HG02763 (cell line): ENCODE measurements around the gene THSD7A.

Experiments used
- ATAC-seq: cut with Tn5 transposase; IDR thresholded peaks from one replicate; pipeline ENCODE4 v1.9.1; 2021; ENCODE audit warnings: mild to moderate bottlenecking, moderate library complexity; ENCODE audit not compliant: unreplicated experiment

The THSD7A gene

DNA sequence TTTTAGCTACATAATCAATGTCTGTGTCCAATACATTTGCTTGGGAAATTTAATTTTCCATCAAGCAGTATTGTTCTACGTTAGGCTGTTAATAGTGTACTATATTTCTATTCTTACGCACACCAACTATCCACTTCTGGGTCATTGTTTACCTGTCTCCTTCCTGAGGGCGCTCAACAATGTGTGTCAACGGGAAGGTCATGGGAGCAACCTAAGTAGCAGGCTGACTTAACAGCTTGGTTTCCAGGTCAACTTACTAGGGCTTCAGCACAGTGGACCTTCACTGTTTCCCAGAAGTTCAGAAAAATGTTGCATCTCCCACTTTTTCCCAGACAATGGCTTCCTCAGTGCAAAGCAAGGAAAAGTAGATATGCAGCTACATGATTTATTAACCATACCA lies 13.7 kb downstream of the THSD7A start:
- no peak for ATAC-seq

DNA sequence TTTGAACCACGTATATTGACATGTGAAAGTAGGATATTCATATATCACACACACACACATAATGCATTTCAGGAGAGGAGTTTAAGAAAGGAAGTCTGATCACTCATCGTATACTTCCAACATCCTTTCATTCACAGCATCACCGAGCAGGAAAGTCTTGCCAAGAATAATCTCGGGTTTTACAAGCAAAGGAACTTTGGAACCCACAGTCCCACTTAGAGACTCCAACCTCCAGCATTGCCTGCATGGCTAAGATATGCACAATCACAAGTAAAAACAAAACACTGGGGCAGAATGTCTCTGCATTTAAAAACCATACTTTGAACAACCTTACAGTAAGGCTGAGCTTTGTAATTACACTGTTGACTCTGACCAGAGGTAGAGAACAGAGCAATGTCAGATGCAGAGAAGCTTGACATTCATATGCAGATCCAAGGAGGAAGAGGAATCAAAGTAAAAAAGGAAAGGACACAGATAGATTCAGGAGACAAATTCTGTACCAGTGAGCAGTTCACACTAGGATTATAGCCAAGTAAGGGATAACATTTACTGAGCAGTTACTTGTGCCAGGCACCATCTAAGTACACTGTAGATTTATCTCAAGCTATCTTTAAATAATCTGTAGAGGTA lies 14.8 kb downstream of the THSD7A start:
- ATAC-seq: no peak

DNA sequence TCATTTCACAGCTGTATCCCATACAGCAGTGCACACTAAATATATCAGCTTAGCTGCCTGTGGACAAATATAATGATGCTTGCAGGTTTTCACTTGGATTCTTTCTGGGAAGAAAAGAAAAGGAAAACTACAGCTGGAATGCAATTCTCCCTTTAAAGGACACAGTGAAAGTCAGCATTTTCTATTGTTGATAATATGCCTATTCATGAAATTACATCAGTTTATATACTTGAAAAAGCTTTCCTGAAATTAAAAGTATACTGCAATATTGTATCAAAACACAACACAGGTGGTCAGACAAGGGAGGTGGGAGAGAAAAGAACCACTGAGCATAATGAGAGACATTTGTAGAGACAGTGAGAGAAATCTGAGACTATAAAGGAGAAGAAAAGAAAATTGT lies 20.3 kb downstream of the THSD7A start:
- no peak for ATAC-seq

DNA sequence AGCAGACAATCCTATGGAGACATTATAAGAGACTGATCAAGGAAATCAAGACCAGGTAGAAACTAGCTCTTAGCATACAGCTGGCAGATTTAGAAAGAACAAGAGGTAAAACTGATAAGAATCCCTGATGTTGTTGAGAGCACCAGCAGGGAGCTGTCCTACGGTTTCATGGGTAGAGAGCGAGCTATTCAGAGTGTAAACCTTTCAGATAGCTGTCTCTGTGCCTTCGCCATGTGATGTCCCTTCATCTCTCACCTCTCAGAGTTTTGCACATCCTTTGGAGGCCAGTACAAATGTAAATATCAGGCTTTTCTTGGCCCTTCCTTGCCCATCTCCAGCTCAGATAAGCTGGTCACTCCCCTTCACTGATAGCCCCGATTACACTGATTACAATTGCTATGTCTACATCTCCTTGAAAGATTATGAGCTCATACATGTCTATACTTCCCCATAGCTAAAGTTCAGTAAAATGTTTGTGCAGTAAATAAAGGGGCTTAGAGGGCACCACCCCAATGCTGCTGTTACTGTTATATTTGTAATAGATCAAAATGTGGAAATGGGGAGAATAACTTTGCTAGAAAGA lies 21.9 kb downstream of the THSD7A start:
- no peak for ATAC-seq

DNA sequence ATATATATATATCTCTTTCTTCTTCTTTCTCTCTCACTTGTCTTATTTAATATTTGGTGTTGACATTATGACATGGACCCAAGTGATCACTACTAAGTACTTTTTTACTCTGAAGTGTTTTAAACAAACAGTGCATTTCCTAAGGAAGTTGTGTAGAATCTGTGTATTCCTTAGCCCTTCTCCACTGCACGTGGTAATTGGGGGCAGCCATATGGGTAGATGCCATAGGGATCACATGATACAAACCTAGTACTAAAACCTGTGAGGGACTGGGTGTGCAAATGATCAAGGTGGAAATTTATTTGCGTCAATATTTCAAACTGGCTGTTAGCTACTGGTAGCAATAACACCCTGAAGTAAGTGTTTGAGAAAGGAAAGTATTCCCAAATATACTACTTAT lies 25.0 kb downstream of the THSD7A start:
- ATAC-seq: no peak

DNA sequence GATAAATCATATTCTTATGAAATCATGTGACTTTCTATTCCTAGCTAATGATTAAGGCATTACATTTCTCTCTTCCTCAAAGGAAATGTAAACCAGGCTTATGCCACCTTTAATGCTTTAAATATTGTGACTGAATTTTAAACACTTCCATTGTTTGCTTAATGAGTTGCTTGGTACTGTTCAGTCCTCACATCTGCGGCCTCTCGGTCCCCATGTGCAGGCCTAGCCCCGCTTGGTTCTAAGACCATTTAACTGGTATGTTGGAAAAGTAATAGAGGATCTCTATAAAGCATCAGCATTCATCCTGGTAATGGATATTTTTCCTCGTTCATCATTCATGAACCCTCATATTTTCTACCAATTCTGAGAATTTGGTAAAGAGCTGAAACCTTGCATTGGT lies 27.4 kb downstream of the THSD7A start:
- ATAC-seq: no peak

DNA sequence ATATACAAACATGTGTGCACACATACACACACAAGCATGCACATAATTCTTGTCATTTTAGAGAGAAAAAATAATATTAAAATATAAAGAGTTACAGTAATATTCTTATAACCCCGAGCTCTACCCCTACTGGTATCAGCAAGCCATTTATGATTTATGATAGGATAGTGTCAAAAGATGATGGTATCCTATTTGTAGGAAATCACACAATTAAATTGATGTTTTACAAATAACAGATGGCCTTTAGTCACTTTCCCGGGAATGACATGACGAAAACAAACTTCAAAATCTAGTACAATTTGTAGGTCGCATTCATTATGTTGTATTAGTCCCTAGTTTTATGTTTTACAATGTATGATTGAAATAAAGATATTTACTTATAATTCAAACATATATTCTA lies 36.8 kb downstream of the THSD7A start:
- no peak for ATAC-seq

DNA sequence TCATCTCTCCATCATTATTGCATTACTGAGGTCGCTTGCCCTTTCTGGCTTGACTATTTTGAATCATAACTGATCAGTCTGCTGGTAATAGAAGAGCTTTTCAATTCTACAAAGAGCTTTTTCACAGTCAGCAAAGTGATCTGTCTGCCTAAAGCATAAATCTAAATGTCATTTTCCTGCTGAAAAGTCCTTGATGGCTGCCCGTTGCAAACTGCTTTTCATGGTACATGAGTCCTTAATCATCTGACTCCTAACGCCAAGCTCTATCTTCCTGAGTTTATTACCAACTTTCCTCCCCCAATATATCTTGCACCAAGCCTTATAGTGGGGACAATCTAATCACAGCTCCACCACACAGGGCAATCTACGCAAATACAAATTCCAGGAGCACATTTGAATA lies 39.8 kb downstream of the THSD7A start:
- no peak for ATAC-seq

DNA sequence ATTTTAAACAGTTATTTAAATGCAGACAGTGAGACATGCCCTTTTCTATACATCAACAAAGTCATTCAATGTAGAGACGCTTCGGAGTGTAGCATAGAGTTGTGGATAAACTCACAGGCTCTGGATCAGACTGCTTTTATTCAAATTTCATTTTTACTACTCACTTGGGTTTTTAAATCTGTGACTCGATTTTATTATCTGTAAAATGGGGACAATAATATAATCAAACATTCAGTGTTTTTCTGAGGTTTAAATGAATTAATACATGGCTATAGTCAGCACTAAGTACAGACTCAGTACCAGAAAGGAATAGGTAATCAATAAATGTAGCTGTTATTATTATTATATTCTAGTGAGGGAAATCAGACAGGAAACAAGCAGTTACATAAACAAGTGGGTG lies 43.4 kb downstream of the THSD7A start:
- no peak for ATAC-seq

DNA sequence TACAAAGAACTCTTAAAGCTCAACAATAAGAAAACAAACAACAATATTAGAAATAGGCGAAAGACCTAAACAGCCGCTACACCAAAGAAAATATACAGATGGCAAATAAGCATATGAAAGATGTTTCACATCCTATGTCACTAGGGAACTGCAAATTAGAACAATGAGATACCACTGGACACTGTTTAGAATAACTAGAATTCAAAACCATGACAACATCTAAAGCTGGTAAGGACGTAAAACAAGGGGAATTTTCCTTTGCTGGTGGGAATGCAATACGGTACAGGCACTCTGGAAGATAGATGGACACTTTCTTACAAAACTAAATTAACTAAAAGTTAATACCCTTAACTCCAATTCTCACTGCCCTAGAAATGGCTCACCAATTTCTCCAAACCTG lies 44.5 kb downstream of the THSD7A start:
- no peak for ATAC-seq

DNA sequence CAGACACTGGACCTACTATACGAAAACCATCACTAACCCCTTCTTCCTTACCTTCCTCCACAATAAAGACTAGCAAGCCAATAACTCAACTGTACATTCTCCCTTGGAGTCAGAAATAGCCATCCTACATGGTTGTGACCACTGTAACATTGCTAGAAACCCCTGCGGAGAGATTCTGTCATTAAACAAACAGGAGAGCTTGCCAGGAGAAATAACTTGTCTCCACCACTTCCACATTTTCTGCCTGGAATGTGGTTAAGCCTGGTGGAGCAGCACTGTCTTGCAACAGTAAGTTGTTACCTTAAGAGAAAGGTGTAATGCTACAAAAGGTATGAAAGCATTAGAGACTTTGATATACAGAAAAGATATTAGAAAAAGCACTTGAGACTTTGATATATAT lies 45.8 kb downstream of the THSD7A start:
- ATAC-seq: no peak

DNA sequence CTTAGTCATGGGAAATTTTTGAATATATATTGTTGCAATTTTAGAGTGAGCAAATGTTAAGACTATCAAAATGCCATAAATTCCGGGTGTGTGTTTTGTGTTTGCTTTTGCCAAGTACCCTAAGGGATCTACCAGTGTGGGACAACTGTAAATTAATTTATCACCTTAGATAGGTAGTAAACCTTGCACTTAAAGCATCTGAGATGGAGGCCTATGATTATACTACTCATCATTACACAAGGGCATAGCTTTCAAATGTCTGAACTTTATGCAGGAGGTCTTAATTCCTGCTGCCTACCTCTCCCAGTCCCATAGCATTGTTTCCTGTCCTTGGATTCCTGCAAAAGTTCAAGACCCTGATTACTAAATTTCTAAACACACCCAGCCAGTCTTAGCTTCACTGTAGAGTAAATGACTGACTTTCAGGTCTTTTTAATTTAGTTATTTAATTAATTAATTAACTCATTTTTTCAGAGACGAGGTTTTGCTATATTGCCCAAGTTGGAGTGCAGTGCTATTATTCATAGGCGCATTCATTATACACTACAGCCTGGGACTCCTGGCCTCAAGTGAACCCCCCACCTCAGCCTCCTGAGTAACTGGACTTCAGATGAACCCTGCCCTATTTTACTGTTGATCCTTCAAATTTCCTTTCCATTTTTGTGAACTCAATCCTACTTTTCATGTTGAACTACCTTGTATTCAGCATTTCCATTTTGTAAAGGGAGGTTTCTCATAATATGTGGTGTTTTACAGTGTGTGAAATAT lies 47.0 kb downstream of the THSD7A start:
- no peak for ATAC-seq

DNA sequence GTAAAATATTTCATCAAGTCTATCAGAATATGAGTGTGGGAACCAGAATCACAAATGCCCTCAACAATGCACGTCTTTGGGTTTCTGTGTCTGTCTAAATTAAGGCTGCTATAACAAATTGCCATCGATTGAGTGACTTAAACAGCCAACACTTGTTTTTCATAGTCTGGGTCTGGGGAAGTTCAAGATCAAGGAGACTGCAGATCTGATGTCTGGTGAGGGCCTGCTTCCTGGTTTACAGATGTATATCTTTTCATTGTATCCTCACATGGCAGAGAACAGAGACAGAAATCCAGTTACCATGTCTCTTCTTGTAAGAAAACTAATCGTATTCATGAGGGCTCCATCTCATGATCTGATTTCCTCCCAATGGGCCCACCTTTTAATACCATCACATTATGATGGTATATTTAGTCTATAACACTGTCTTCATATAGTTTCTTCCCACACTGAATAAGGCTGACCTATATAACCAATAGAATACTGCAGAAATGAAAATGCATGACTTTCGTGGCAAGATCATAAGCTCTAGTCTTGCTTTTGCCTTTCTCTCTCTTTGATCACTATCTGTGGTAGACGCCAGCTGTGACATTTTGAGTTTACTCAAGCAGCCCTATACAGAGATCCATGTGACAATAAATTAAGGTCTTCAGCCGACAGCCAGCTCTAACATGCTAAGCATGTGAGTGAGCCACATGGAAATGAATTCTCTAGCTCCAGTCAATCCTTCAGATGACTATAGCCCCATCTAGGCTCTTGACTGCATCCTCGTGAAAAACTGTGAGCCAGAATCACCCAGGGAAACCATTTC lies 51.9 kb downstream of the THSD7A start:
- ATAC-seq: no peak

DNA sequence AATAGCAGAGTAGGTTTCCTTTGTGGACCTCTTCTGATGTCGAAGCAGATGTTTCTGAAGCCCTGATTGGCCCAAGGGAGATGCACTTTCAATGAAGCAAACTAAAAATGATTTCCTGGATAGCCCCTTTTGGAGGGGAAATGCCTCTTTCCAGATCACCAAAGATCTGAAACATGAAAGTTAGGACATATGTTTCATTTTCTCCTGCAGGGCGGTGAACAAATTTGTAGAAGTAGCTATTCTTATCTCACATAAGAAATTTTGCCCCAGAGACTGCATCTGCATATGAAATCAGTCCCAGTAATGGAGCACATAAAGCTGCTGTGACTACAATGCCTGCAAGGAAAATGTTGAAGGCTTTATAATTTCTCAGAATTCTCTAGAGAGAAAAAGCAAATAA lies 56.0 kb downstream of the THSD7A start:
- no peak for ATAC-seq

DNA sequence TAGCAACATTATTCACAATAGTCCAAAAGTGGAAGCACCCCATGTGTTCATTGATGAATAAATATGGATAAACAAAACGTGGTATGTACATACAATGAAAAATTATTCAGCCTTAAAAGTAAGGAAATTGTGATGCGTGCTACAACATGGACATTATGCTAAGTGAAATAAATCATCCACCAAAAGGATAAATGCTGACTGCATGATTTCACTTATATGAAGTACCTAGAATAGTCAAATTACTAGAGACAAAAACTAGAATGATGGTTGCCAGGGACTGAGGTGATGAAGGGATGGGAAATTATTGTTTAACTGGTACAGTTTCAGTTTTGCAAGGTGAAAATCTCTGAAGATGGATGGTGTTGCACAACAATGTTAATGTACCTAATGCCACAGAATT lies 56.6 kb downstream of the THSD7A start:
- no peak for ATAC-seq

DNA sequence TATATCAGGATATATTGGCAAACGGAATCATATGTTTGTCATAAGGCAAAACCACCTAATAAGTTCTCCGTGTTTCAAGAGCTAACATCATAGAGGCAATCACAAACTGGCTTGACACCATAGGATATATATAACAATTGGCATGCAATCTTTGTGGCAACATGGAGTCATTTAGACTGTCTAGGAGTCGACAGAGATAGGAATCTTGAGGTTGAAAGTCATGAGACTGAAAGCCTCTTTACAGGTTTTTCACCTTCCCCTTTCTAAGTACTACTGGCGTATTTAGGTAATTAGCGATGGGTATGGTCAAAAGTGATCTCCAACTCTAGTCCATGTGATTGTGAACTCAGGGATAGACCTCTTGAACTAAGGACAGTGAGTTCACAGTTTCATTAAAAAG lies 63.7 kb downstream of the THSD7A start:
- no peak for ATAC-seq

DNA sequence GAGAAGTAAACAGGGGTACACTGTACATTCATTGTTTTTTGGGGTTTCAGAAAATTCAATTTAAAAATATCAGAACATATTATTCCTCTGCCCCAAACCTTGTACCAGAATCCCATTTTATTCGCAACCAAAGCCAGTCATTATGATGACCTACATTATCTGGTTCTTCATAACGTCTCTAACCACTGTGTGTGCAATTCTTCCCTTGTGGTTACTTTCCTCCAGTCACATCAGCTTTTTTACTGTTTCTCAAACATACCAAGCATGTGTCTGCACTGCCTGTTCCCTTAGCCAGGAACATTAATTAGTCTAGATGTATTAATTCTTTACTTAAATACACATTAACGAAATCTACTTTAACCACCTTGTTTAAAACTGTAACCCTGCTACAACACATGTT lies 64.8 kb downstream of the THSD7A start:
- no peak for ATAC-seq

DNA sequence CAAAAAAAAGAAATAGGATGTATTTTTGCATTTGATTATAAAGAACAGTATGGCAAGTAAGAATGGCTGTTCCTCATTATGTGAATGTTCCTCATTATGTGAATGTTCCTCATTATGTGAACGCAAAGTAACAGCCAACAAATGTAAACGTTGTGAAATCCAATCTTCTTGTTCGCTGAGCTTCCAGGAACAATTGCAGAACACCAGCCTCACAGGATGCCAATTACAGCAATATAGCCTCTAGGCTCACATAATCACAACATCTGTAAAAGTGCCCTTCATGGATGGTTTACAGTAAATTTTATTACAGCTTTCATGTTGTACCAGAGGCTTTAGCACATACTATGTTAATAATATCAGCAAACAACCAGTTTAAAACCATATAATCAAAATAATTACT lies 71.6 kb downstream of the THSD7A start:
- ATAC-seq: no peak

DNA sequence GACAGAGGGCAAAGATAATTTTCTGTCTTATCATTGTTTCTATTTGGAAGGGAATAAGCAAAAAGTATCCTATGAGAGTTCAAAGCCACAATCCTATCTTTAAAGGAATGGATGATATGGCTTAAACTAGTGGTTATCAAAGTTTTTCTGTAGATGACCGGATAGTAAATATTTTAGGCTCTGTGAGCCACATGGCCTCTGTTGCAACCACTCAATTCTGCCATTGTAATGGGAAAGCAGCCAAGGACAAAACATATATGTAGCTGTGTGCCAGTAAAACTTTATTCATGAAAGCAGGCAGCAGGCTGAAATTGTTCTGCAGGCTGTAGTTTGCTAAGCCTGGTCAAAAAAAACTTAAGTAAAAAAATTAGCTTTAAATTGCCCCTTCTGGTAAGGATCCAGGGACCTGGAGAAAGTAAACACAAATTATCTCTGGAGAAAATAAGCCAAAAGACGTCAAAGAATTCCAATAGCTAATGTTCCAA lies 73.3 kb downstream of the THSD7A start:
- no peak for ATAC-seq

DNA sequence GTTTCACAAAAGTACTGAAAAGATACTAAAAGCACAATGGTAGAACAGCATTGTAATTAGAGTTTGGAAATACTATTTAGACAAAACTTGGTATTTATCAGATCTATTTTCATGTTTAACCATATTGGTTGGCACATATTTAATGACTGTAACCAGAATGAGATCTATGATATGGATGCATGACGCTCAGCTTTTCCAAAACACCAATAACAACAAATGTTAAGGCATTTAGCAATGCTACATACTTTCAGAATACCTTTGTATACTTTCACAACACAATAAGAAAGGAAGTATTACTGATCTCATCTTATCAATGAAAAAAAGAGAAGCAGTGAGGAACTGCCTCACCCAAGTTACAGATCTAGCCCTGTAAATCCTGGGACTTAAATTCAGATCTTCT lies 74.8 kb downstream of the THSD7A start:
- no peak for ATAC-seq

DNA sequence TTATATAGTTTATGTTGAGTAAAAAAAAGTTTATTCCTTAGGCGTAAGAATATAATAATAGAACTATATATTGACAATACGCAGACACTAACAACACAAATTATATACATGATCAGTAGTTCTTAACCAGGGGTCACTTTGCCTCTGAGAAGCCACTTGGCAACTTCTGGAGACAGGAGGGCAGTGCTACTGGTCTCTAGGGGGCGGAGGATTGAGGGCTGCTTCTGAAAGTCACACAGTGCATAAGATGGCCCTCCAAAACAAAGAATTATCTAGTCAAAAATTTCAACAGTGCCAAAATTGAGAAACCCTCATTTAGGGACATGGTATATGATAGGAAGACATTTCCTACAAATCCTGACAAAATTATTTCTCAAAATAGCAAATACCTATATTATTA lies 77.1 kb downstream of the THSD7A start:
- no peak for ATAC-seq

DNA sequence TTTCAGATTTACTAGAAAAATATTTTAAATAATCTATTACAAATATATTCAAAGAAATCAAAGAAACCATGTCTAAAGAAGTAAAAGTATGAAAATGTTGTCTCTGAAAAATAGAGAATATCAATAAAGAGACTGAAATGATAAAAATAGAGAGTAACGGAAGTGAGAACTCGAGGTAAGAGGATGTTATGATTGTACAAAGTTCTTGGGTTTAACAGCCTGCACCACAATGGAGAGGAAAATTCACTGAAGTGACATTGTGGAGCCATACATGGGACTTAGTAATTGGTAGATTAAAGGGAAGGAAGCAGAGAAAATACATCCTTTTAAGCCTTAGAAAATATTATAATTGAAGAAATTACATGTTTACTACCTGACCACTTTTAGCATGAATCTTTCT lies 77.9 kb downstream of the THSD7A start:
- no peak for ATAC-seq
